Thoracic aorta (tissue), 2 donors: ENCODE data around the gene APOBEC3G. TPM values are rescaled to one million over a fixed set of nuclear protein-coding genes. Genes with fewer than 3 reads are reported as not detected.

ENCODE experiments used
- ATAC-seq: fragments of 150-250 bp; one replicate; pipeline ENCODE4 v1.8.0; 2017; ENCODE audit warnings: low read depth; ENCODE audit not compliant: insufficient number of reproducible peaks, low FRiP score
- DNase-seq: peaks from one replicate; pipeline ENCODE4 v3.0.0-alpha.2; 2020; ENCODE audit warnings: low spot score
- H3K27ac ChIP-seq, 2 donors: fragments of 200-600 bp; sonication (generic); 1 replicate in 1 of 2; 2 replicates in 1 of 2; pipeline ENCODE4 v1.5.1; 2016; ENCODE audit warnings: mild to moderate bottlenecking in 2 of 2, moderate library complexity in 2 of 2
- H3K27me3 ChIP-seq: fragments of 200-600 bp; sonication (generic); replicated peaks from 2 replicates; pipeline ENCODE4 v1.6.0; 2016; ENCODE audit warnings: mild to moderate bottlenecking; ENCODE audit not compliant: insufficient read depth
- H3K36me3 ChIP-seq: fragments of 200-600 bp; sonication (generic); one replicate; pipeline ENCODE4 v1.5.1; 2016
- H3K4me1 ChIP-seq, 2 donors: fragments of 200-600 bp; sonication (generic); 1 replicate in 1 of 2; 2 replicates in 1 of 2; pipeline versions ENCODE4 v1.5.1 to v1.6.0; 2016; ENCODE audit warnings: low read depth in 2 of 2, mild to moderate bottlenecking in 1 of 2; ENCODE audit not compliant: control insufficient read depth in 1 of 2
- H3K4me3 ChIP-seq: fragments of 200-600 bp; sonication (generic); 2 replicates; pipeline ENCODE4 v1.5.1; 2016; ENCODE audit warnings: mild to moderate bottlenecking
- H3K9me3 ChIP-seq: fragments of 200-600 bp; sonication (generic); 2 replicates; pipeline ENCODE4 v1.5.1; 2016
- total RNA-seq, 2 donors: library from RNA; depleted of rRNA; stranded (reverse); fragments of >200 nt; gene quantifications; one replicate each; pipeline versions ENCODE4 v1.1.0 to v1.2.3, GENCODE V29; 2016
- TF ChIP-seq, protein P1 (sequence below): fragments of 200-600 bp; sonication (generic); IDR thresholded peaks from one replicate; pipeline ENCODE4 v1.5.1; 2019; ENCODE audit warnings: antibody characterized with exemption

Gene APOBEC3G
- total RNA-seq, 2 donors from 2014 or later = 3.4 to 8.3 TPM

DNA sequence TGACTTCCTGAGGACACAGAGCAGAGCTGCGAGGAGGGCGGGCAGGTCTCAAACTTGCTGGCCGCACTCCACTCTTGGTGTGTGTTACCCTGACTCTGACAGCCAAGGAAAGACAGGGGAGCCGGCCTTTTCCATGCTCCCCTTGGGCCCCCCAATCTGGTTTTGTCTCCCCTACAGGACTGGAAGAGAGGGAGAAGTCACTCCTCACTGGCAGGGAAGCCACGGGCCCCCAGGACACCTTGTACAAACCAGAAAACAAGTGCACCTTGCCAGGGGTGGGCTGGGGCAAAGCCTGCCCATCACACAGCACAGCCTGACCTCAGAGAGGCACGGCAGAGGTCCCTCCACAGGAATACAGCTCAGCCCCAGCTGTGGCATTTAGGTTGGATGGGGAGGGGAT is 55.2 kb downstream of the APOBEC3G start:
- H3K36me3 ChIP-seq = peaks cover 30% of the 10 kb centered on the region

DNA sequence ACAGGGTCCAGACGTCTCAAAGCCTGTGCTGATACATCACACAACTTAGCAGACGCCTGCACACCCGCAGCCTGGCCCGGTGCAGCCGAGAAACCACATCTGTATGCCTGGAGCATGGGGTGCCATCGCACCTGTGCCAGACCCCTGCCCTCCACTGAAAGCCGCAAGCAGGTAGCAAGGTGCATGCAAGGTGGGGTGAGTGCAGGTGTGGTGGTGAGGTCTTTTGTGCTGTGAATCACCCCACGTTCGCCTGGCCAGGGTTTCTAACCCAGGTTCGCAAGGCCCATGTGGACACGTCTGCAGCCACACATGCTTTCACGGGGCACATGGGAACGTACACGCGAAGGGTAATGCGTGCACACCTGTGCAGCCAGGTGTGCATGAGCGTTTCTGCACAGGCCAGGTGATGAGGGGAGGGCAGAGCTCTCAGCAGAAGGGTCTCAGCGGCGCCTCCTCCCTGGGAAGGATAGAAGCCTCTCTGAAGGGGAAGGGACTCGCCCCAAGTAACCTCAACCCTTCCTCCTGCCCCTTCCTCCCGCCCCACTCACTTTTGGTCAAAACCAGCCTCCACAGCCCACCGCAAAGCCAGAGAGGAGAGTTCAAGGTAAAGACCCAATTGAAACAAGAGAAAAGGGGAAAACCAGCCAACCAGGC is 55.9 kb downstream of the APOBEC3G start:
- H3K27ac ChIP-seq = no peak overlapping the region
- ATAC-seq (no peak), DNase-seq (no peak)
- TF ChIP-seq, protein P1, sequence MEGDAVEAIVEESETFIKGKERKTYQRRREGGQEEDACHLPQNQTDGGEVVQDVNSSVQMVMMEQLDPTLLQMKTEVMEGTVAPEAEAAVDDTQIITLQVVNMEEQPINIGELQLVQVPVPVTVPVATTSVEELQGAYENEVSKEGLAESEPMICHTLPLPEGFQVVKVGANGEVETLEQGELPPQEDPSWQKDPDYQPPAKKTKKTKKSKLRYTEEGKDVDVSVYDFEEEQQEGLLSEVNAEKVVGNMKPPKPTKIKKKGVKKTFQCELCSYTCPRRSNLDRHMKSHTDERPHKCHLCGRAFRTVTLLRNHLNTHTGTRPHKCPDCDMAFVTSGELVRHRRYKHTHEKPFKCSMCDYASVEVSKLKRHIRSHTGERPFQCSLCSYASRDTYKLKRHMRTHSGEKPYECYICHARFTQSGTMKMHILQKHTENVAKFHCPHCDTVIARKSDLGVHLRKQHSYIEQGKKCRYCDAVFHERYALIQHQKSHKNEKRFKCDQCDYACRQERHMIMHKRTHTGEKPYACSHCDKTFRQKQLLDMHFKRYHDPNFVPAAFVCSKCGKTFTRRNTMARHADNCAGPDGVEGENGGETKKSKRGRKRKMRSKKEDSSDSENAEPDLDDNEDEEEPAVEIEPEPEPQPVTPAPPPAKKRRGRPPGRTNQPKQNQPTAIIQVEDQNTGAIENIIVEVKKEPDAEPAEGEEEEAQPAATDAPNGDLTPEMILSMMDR = no peak
- no peaks in the 10 kb centered on the region for H3K27me3 ChIP-seq
- peaks cover 0 to 4% of the 10 kb centered on the region in 2 donors for H3K4me1 ChIP-seq
- H3K36me3 ChIP-seq = peaks cover 30% of the 10 kb centered on the region
- H3K4me3 ChIP-seq = no peak overlapping the region
- H3K9me3 ChIP-seq = no peaks in the 10 kb centered on the region

More for the DNA sequence above, 55.2 kb downstream of the APOBEC3G start:
- TF ChIP-seq, protein P1 = no peak
- Histone ChIP-seq H3K9me3 (no peaks in the 10 kb centered on the region), H3K27ac (no peak overlapping the region), H3K4me1 (peaks cover 0 to 4% of the 10 kb centered on the region in 2 donors), H3K27me3 (no peaks in the 10 kb centered on the region), H3K4me3 (no peak overlapping the region)
- DNase-seq = no peak
- no peak for ATAC-seq

DNA sequence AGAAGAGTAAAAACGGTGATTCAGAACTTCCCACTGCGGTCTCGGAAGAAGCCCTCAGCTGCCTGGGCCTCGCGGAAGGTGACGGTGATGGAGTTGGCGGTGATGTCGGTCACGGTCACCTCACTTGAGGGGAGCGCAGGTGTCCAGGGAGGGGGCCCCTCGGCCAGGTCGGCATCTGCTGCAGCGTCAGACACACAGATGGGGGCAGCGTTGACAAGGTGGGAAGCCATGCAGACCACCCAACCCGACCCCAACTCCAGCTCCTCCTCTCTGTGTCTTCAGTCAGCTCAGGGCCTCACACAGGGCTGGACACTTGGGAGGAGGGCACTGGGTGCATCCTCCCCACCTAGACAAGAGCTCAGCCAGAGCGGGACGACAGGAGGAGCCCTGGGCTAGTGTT is 56.8 kb downstream of the APOBEC3G start:
- peaks cover 30% of the 10 kb centered on the region for H3K36me3 ChIP-seq
- no peak for DNase-seq
- H3K27ac ChIP-seq = no peak overlapping the region
- TF ChIP-seq, protein P1 = no peak
- no peak for ATAC-seq
- no peaks in the 10 kb centered on the region for H3K27me3 ChIP-seq
- H3K4me3 ChIP-seq = no peak overlapping the region
- H3K4me1 ChIP-seq = peaks cover 0 to 4% of the 10 kb centered on the region in 2 donors
- H3K9me3 ChIP-seq = no peaks in the 10 kb centered on the region

DNA sequence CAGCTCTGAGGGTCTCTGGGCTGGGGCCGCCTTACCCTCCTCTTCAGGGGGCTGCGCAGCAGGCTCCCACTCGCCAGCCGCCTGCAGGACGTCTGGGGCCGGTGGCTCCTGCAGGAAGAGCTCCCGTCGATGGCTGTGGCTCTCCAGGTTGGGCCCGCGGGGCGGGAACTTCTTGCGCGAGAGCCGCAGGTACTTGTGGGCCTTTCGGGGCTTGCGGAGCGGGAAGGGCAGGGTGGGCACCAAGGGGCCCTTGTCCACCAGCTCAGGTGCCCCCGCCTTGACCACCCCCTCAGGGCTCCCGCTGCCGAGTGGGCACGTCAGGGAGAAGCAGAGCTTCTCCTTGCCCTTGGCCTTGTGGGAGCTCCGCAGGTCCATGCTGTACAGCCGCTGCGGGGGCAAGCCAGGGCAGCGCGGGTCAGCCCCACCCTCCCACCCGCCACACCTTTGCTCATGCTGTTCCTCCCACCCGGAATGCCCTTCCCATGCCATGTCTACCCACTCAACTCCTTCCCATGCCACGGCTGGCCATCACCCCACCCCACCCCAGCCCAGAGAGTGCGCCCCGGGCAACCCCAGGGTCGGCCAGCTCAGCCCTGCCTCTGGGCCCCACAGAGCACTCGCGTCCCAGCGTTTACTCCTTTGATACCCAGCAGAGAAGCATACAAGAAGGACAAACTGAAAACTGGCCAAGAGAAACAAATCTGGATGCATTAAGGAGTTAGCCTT is 57.5 kb downstream of the APOBEC3G start:
- Histone ChIP-seq H3K27me3 (no peaks in the 10 kb centered on the region), H3K9me3 (no peaks in the 10 kb centered on the region), H3K4me1 (peaks cover 0 to 4% of the 10 kb centered on the region in 2 donors), H3K27ac (no peak overlapping the region), H3K36me3 (peaks cover 33% of the 10 kb centered on the region), H3K4me3 (no peak overlapping the region)
- ATAC-seq (no peak), DNase-seq (no peak)
- TF ChIP-seq, protein P1 = no peak

DNA sequence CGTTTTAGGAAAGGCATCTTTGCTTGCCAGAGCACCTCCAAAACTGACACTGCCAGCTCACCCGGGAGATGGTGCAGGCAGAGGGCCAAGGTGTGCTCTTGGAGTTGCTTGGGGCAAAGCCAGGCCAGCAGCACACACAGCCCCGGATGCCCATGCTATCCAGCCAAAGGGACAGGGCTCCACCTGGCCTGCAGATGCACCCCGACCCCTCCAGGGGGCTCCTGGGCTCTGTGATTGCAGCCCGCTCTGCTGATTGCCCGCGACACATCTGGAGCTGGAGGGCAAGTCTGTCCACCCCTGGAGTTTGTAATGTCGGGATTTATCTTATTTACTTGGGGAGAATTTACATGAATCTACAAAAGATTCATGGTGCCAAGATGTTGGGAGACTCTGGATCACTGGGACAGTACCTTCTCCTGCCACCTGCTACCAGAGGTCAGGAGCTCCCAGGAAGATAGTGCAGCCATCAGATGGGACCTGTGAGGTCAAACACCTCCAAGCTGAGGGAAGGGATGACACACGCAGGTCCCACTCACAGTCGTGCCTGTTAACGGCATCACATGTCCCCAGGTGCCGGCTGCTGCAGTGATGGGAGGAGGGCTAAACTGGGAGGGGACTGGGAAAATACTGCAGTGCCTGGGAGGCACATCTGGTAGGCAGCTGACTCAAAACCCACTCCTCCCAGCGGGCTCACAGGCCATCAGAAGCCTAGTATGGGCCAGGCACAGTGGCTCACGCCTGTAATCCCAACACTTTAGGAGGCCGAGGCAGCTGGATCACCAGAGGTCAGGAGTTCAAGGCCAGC is 58.2 kb downstream of the APOBEC3G start:
- H3K27ac ChIP-seq = no peak overlapping the region
- peaks cover 33% of the 10 kb centered on the region for H3K36me3 ChIP-seq
- TF ChIP-seq, protein P1 = peak; percentile 15
- ATAC-seq = no peak
- no peaks in the 10 kb centered on the region for H3K9me3 ChIP-seq
- H3K4me1 ChIP-seq = peaks cover 0 to 4% of the 10 kb centered on the region in 2 donors
- no peaks in the 10 kb centered on the region for H3K27me3 ChIP-seq
- no peak overlapping the region for H3K4me3 ChIP-seq
- no peak for DNase-seq
